Ishikawa (cell line): ENCODE results near the gene TGFBRAP1.

Source experiments
- EGR1 ChIP-seq: IDR thresholded peaks from 2 replicates; pipeline ENCODE4 v1.6.1; 2012
- FOXM1 ChIP-seq: IDR thresholded peaks from 2 replicates; pipeline ENCODE4 v1.6.1; 2012; ENCODE audit warnings: low read depth, borderline replicate concordance
- TAF1 ChIP-seq: IDR thresholded peaks from 2 replicates; pipeline ENCODE4 v1.6.1; 2012; ENCODE audit warnings: low read depth, mild to moderate bottlenecking
- TCF12 ChIP-seq: IDR thresholded peaks from 2 replicates; pipeline ENCODE4 v1.6.1; 2012; ENCODE audit warnings: low read depth
- TEAD4 ChIP-seq: IDR thresholded peaks from 2 replicates; pipeline ENCODE4 v1.6.1; 2012
- TF ChIP-seq, protein P1 (sequence below): IDR thresholded peaks from 2 replicates; pipeline ENCODE4 v1.6.1; 2012

GRCh38 chr2:105368759-105369408, 39.3 kb upstream of the TGFBRAP1 start:
- TF ChIP-seq TCF12 (no peak), TEAD4 (no peak), EGR1 (no peak), FOXM1 (no peak), TAF1 (no peak)
- TF ChIP-seq, protein P1, sequence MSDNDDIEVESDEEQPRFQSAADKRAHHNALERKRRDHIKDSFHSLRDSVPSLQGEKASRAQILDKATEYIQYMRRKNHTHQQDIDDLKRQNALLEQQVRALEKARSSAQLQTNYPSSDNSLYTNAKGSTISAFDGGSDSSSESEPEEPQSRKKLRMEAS, result no peak
